GM12801 (cell line): ENCODE measurements around the gene NR1D1.

ENCODE experiments used
- CTCF ChIP-seq: IDR thresholded peaks from one replicate; pipeline ENCODE4 v1.5.1; 2011; ENCODE audit warnings: control low read depth; ENCODE audit not compliant: insufficient read length; ENCODE audit errors: extremely low read depth

NR1D1 gene

GRCh38 chr17:40063901-40064531, 36.4 kb downstream of the NR1D1 start:
- no peak for TF ChIP-seq CTCF

- no peak for TF ChIP-seq CTCF
These were observed 37.1 kb downstream of the NR1D1 start for GRCh38 chr17:40063187-40063771.

GRCh38 chr17:40062329-40063186, 37.8 kb downstream of the NR1D1 start, which contains the start of gene THRA:
TSS of gene THRA (plus strand) at chr17:40062965. CDS start at chr17:40074489, 11,524 bp downstream.
- TF ChIP-seq CTCF, result no peak

GRCh38 chr17:40061609-40062038, 38.8 kb downstream of the NR1D1 start:
- no peak for TF ChIP-seq CTCF

- no peak for TF ChIP-seq CTCF
These were observed 39.3 kb downstream of the NR1D1 start for GRCh38 chr17:40060887-40061608.

GRCh38 chr17:40059729-40060475, 40.5 kb downstream of the NR1D1 start:
- no peak for TF ChIP-seq CTCF
